HEK293 (cell line): ENCODE data around the gene FXYD6.

Experiments
- CTCF ChIP-seq: fragments of 450-650 bp; formaldehyde crosslinking; IDR thresholded peaks from 2 replicates; pipeline ENCODE4 v1.5.1; 2016; ENCODE audit warnings: missing biosample characterization, missing genetic modification characterization
- KLF16 ChIP-seq: fragments of 450-650 bp; formaldehyde crosslinking; IDR thresholded peaks from 2 replicates; pipeline ENCODE4 v1.5.1; 2017; ENCODE audit warnings: missing biosample characterization, missing genetic modification characterization
- PBX3 ChIP-seq: sonication (generic); formaldehyde crosslinking; IDR thresholded peaks from 2 replicates; pipeline ENCODE4 v1.8.1; 2022; ENCODE audit warnings: mild to moderate bottlenecking, moderate library complexity, missing genetic modification reagents
- SETDB1 ChIP-seq: IDR thresholded peaks from one replicate; pipeline ENCODE4 v1.6.1; 2017; ENCODE audit warnings: mild to moderate bottlenecking, low read length, moderate library complexity, mixed read lengths; ENCODE audit not compliant: insufficient read length
- YY1 ChIP-seq: fragments of 450-650 bp; formaldehyde crosslinking; IDR thresholded peaks from 2 replicates; pipeline ENCODE4 v1.5.1; 2018; ENCODE audit warnings: missing biosample characterization, missing genetic modification characterization
- ZNF132 ChIP-seq: fragments of 450-650 bp; formaldehyde crosslinking; IDR thresholded peaks from 2 replicates; pipeline ENCODE4 v1.5.1; 2017; ENCODE audit warnings: missing biosample characterization, missing genetic modification characterization, borderline replicate concordance
- ZNF140 ChIP-seq: fragments of 450-650 bp; formaldehyde crosslinking; IDR thresholded peaks from 2 replicates; pipeline ENCODE4 v1.5.1; 2016; ENCODE audit warnings: missing biosample characterization, missing genetic modification characterization
- ZNF26 ChIP-seq: fragments of 450-650 bp; formaldehyde crosslinking; IDR thresholded peaks from 2 replicates; pipeline ENCODE4 v1.5.1; 2016; ENCODE audit warnings: missing biosample characterization, missing genetic modification characterization
- ZNF433 ChIP-seq: fragments of 450-650 bp; formaldehyde crosslinking; IDR thresholded peaks from 2 replicates; pipeline ENCODE4 v1.5.1; 2016; ENCODE audit warnings: missing biosample characterization, missing genetic modification characterization, low read depth
- TF ChIP-seq, protein P1 (sequence below): fragments of 450-650 bp; formaldehyde crosslinking; IDR thresholded peaks from 2 replicates; pipeline ENCODE4 v1.5.1; 2016; ENCODE audit warnings: missing biosample characterization, missing genetic modification characterization
- TF ChIP-seq, protein P2 (sequence below): fragments of 450-650 bp; formaldehyde crosslinking; IDR thresholded peaks from 2 replicates; pipeline ENCODE4 v1.5.1; 2017; ENCODE audit warnings: missing biosample characterization, missing genetic modification characterization
- TF ChIP-seq, protein P3 (sequence below): fragments of 450-650 bp; formaldehyde crosslinking; IDR thresholded peaks from 2 replicates; pipeline ENCODE4 v1.5.1; 2016; ENCODE audit warnings: missing biosample characterization, missing genetic modification characterization, low read depth

DNA sequence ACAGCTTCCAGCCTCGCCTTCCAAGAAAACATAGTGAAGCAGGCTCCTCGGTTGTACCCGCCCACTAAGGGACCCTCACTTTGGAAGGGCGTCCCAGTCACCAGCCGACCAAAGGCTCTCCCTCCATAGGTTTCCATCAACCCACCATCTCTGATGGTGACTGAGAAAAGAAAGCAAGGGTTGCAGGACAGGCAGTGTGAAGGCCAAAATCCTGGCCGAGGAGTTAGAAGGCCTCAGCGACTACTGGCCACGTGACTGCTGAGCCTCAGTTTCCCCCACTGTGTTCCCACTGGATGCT is 2.7 kb downstream of the FXYD6 start:
- TF ChIP-seq CTCF (tag by site-specific recombination) = no peak
- TF ChIP-seq, protein P1, sequence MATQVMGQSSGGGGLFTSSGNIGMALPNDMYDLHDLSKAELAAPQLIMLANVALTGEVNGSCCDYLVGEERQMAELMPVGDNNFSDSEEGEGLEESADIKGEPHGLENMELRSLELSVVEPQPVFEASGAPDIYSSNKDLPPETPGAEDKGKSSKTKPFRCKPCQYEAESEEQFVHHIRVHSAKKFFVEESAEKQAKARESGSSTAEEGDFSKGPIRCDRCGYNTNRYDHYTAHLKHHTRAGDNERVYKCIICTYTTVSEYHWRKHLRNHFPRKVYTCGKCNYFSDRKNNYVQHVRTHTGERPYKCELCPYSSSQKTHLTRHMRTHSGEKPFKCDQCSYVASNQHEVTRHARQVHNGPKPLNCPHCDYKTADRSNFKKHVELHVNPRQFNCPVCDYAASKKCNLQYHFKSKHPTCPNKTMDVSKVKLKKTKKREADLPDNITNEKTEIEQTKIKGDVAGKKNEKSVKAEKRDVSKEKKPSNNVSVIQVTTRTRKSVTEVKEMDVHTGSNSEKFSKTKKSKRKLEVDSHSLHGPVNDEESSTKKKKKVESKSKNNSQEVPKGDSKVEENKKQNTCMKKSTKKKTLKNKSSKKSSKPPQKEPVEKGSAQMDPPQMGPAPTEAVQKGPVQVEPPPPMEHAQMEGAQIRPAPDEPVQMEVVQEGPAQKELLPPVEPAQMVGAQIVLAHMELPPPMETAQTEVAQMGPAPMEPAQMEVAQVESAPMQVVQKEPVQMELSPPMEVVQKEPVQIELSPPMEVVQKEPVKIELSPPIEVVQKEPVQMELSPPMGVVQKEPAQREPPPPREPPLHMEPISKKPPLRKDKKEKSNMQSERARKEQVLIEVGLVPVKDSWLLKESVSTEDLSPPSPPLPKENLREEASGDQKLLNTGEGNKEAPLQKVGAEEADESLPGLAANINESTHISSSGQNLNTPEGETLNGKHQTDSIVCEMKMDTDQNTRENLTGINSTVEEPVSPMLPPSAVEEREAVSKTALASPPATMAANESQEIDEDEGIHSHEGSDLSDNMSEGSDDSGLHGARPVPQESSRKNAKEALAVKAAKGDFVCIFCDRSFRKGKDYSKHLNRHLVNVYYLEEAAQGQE = no peak
- TF ChIP-seq, protein P2, sequence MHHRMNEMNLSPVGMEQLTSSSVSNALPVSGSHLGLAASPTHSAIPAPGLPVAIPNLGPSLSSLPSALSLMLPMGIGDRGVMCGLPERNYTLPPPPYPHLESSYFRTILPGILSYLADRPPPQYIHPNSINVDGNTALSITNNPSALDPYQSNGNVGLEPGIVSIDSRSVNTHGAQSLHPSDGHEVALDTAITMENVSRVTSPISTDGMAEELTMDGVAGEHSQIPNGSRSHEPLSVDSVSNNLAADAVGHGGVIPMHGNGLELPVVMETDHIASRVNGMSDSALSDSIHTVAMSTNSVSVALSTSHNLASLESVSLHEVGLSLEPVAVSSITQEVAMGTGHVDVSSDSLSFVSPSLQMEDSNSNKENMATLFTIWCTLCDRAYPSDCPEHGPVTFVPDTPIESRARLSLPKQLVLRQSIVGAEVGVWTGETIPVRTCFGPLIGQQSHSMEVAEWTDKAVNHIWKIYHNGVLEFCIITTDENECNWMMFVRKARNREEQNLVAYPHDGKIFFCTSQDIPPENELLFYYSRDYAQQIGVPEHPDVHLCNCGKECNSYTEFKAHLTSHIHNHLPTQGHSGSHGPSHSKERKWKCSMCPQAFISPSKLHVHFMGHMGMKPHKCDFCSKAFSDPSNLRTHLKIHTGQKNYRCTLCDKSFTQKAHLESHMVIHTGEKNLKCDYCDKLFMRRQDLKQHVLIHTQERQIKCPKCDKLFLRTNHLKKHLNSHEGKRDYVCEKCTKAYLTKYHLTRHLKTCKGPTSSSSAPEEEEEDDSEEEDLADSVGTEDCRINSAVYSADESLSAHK (tag by site-specific recombination) = no peak
- TF ChIP-seq, protein P3, sequence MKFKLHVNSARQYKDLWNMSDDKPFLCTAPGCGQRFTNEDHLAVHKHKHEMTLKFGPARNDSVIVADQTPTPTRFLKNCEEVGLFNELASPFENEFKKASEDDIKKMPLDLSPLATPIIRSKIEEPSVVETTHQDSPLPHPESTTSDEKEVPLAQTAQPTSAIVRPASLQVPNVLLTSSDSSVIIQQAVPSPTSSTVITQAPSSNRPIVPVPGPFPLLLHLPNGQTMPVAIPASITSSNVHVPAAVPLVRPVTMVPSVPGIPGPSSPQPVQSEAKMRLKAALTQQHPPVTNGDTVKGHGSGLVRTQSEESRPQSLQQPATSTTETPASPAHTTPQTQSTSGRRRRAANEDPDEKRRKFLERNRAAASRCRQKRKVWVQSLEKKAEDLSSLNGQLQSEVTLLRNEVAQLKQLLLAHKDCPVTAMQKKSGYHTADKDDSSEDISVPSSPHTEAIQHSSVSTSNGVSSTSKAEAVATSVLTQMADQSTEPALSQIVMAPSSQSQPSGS (tag by site-specific recombination) = no peak
- no peak for TF ChIP-seq PBX3 (CRISPR knock-in tag)
- no peak for TF ChIP-seq SETDB1
- no peak for TF ChIP-seq ZNF132 (tag by site-specific recombination)
- TF ChIP-seq YY1 = no peak
- TF ChIP-seq ZNF433 = no peak
- TF ChIP-seq ZNF140 = no peak
- no peak for TF ChIP-seq KLF16 (tag by site-specific recombination)
- no peak for TF ChIP-seq ZNF26 (tag by site-specific recombination)
